ENCODE data around the gene ZP1.
"Not testable (repeated sequence)": the region's sequence is repeated elsewhere in the genome, so short reads cannot be mapped to it uniquely, and the experiment has no call there.

ZP1 gene

GRCh38 chr11:60878245-60879101 lies 11.1 kb downstream of the ZP1 start:
- no peak for DNase-seq

- no peak for DNase-seq
These were observed 11.8 kb downstream of the ZP1 start for GRCh38 chr11:60879104-60879503.

GRCh38 chr11:60879971-60880588 lies 12.7 kb downstream of the ZP1 start:
- DNase-seq = no peak

- no peak for DNase-seq
These were observed 13.4 kb downstream of the ZP1 start for GRCh38 chr11:60880643-60881282.

GRCh38 chr11:60887556-60887955 lies 20.2 kb downstream of the ZP1 start:
- peak; percentile 50 for DNase-seq

- DNase-seq = no peak
These were observed 22.5 kb downstream of the ZP1 start for GRCh38 chr11:60889869-60890311.

- DNase-seq = no peak
These were observed 23.4 kb downstream of the ZP1 start for GRCh38 chr11:60890696-60891095.

GRCh38 chr11:60891103-60891741 lies 23.9 kb downstream of the ZP1 start:
- DNase-seq = no peak

GRCh38 chr11:60895687-60896086 lies 28.3 kb downstream of the ZP1 start:
- no peak for DNase-seq

- no peak for DNase-seq
These were observed 30.2 kb downstream of the ZP1 start for GRCh38 chr11:60897496-60897895.

- DNase-seq = peak; percentile 62
These were observed 31.9 kb downstream of the ZP1 start for GRCh38 chr11:60899046-60899936.

GRCh38 chr11:60899977-60900376 lies 32.6 kb downstream of the ZP1 start:
- no peak for DNase-seq

- no peak for DNase-seq
These were observed 33.5 kb downstream of the ZP1 start for GRCh38 chr11:60900673-60901404.

GRCh38 chr11:60902625-60903024 lies 35.3 kb downstream of the ZP1 start:
- no peak for DNase-seq

- no peak for DNase-seq
These were observed 37.7 kb downstream of the ZP1 start for GRCh38 chr11:60905047-60905446.

GRCh38 chr11:60905551-60906113 lies 38.3 kb downstream of the ZP1 start:
- DNase-seq = peak; percentile 30

GRCh38 chr11:60906132-60906972 lies 39.0 kb downstream of the ZP1 start, which contains the start of gene PRPF19:
Gene PRPF19 (minus strand): TSS chr11:60906585. CDS start chr11:60906382, 203 bp downstream.
- DNase-seq = peak; percentile 99

- DNase-seq = no peak
These were observed 41.5 kb downstream of the ZP1 start for GRCh38 chr11:60908803-60909202.

GRCh38 chr11:60909680-60910280 lies 42.4 kb downstream of the ZP1 start:
- DNase-seq = not testable (repeated sequence)

GRCh38 chr11:60910281-60910687 lies 42.9 kb downstream of the ZP1 start:
- DNase-seq = no peak

All from CD4-positive, alpha-beta T cell treated with Interleukin-17A for 1 hour (primary cell).